ENCODE data around the gene TFAP2A. TPM values are rescaled to one million over a fixed set of nuclear protein-coding genes. Genes with fewer than 3 reads are reported as not detected.

Gene TFAP2A
- total RNA-seq, 1 experiment from 2014 or later = 0.42 TPM

GRCh38 chr6:10381830-10382208, 33.1 kb downstream of the TFAP2A start (continued):
- TF ChIP-seq ZNF425 (CRISPR knock-in tag; conservative IDR thresholded peaks at IDR 0.05) (no peak), EMX1 (CRISPR knock-in tag; IDR thresholded peaks at IDR 0.05) (no peak), CREM (CRISPR knock-in tag; IDR thresholded peaks at IDR 0.05) (no peak), E2F1 (CRISPR knock-in tag; IDR thresholded peaks at IDR 0.05) (no peak), ZNF512 (CRISPR knock-in tag; IDR thresholded peaks at IDR 0.05; ENCODE audit: borderline replicate concordance) (no peak)

- ATAC-seq (peak; percentile 70), DNase-seq (ENCODE audit: low spot score) (peak; percentile 61)
- TF ChIP-seq ZNF121 (CRISPR knock-in tag; IDR thresholded peaks at IDR 0.05) = no peak
- 0 out of 2 replicates have a peak, but pooled peaks have one; percentile 48 for TF ChIP-seq TP53 (CRISPR knock-in tag; IDR thresholded peaks at IDR 0.05)
- TF ChIP-seq FOXP4 (CRISPR knock-in tag; IDR thresholded peaks at IDR 0.05) = 0 out of 2 replicates have a peak, but pooled peaks have one; percentile 38
- TF ChIP-seq ETV6 (CRISPR knock-in tag; IDR thresholded peaks at IDR 0.05) = peak; percentile 61; the same call in 1 of the 2 replicates
- no peak for TF ChIP-seq ZNF138 (CRISPR knock-in tag; conservative IDR thresholded peaks at IDR 0.05)
- TF ChIP-seq CREM (CRISPR knock-in tag; IDR thresholded peaks at IDR 0.05) = no peak
- no peak for TF ChIP-seq TEAD1 (CRISPR knock-in tag; IDR thresholded peaks at IDR 0.05)
- TF ChIP-seq GRHL2 (CRISPR knock-in tag; IDR thresholded peaks at IDR 0.05; ENCODE audit: insufficient replicate concordance, severe bottlenecking) = no peak
- no peak for TF ChIP-seq CTCF (IDR thresholded peaks at IDR 0.05)
- TF ChIP-seq MAX (CRISPR knock-in tag; IDR thresholded peaks at IDR 0.05) = peak; percentile 72; the same call in 1 of the 2 replicates
- no peak for TF ChIP-seq ZNF396 (CRISPR knock-in tag; IDR thresholded peaks at IDR 0.05; ENCODE audit: borderline replicate concordance)
- no peak for TF ChIP-seq FOXK1 (CRISPR knock-in tag; IDR thresholded peaks at IDR 0.05)
- TF ChIP-seq ESRRA (CRISPR knock-in tag; IDR thresholded peaks at IDR 0.05; ENCODE audit: borderline replicate concordance) = no peak
- TF ChIP-seq HMGA2 (CRISPR knock-in tag; IDR thresholded peaks at IDR 0.05) = no peak
- no peak for TF ChIP-seq ZNF281 (CRISPR knock-in tag; IDR thresholded peaks at IDR 0.05)
- TF ChIP-seq CBFB (CRISPR knock-in tag; IDR thresholded peaks at IDR 0.05; ENCODE audit: low read depth) = no peak
- peak; percentile 74; the same call in 1 of the 2 replicates for TF ChIP-seq FOXP1 (CRISPR knock-in tag; IDR thresholded peaks at IDR 0.05; ENCODE audit: borderline replicate concordance)
- TF ChIP-seq GABPB1 (CRISPR knock-in tag; IDR thresholded peaks at IDR 0.05) = no peak
- TF ChIP-seq SP1 (CRISPR knock-in tag; conservative IDR thresholded peaks at IDR 0.05) = no peak
- TF ChIP-seq ZNF671 (CRISPR knock-in tag; IDR thresholded peaks at IDR 0.05) = no peak
- H3K4me3 Mint-ChIP-seq = peak overlapping the region; percentile 59
- peaks cover 48% of the 10 kb centered on the region for H3K4me1 Mint-ChIP-seq
- no peaks in the 10 kb centered on the region for H3K9me3 Mint-ChIP-seq
- POLR2A ChIA-PET = interaction anchor here (0.7 to 1.0 kb wide), 3 partner anchors 23 to 1856 kb away, joined by 3 to 8 read pairs (median 3); no protein-coding TSS in a partner anchor
- H3K27me3 Mint-ChIP-seq (ENCODE audit: low read depth) = peaks cover 93% of the 10 kb centered on the region
- no peaks in the 10 kb centered on the region for H3K36me3 Mint-ChIP-seq
- CTCF ChIA-PET = interaction anchor here (0.9 to 2.6 kb wide), 7 partner anchors 10 to 48 kb away, joined by 3 to 20 read pairs (median 5); partner anchors contain the start of gene TFAP2A
- no peak overlapping the region for H3K27ac Mint-ChIP-seq
Observed at GRCh38 chr6:10381133-10381829, 33.6 kb downstream of the TFAP2A start.

All from WTC11 (cell line).